ENCODE data around the gene NDUFS3. TPM values are rescaled to one million over a fixed set of nuclear protein-coding genes. Genes with fewer than 3 reads are reported as not detected.
A peak's percentile ranks its signal among the peaks of the same experiment; 100 is the strongest.

NDUFS3 gene
- total and polyA plus RNA-seq, 7 donors, result 74.4 to 323 (median 106) TPM

GRCh38 chr11:47587723-47588326 lies 9.0 kb downstream of the NDUFS3 start:
- Histone ChIP-seq H3K9me3 (no peaks in the 10 kb centered on the region), H3K4me1 (peaks cover 0 to 14% (median 6%) of the 10 kb centered on the region in 4 donors), H3K36me3 (peaks cover 16 to 29% (median 17%) of the 10 kb centered on the region in 4 donors), H3K27me3 (peaks cover 0 to 26% (median 23%) of the 10 kb centered on the region in 3 donors), H3K4me3 (no peak overlapping the region), H3K27ac (peak overlapping the region in 1 of 4 donors; percentile 27)
- TF ChIP-seq CTCF (IDR thresholded peaks at IDR 0.05) (no peak), POLR2AphosphoS5 (IDR thresholded peaks at IDR 0.05) (no peak), POLR2A (IDR thresholded peaks at IDR 0.05) (no peak), EP300 (IDR thresholded peaks at IDR 0.05) (no peak)
- 66 to 77% methylated on average over 14 of the region's 14 CpGs for WGBS, 2 donors
- intact Hi-C loops (cut with DNase I), result no loop called here
- DNase-seq, result peak; percentile 82

- TF ChIP-seq CTCF (IDR thresholded peaks at IDR 0.05) (no peak), POLR2A (IDR thresholded peaks at IDR 0.05) (no peak), EP300 (IDR thresholded peaks at IDR 0.05) (no peak), POLR2AphosphoS5 (IDR thresholded peaks at IDR 0.05) (no peak)
- Histone ChIP-seq H3K4me1 (peaks cover 0 to 25% (median 16%) of the 10 kb centered on the region in 4 donors), H3K27ac (peak overlapping the region in 3 of 4 donors; percentile 29 to 69 (median 51)), H3K9me3 (no peaks in the 10 kb centered on the region), H3K4me3 (peak overlapping the region; percentile 37 to 56 (median 46)), H3K36me3 (peaks cover 5 to 16% (median 6%) of the 10 kb centered on the region in 4 donors), H3K27me3 (peaks cover 11 to 39% (median 36%) of the 10 kb centered on the region in 3 donors)
- 64 to 82% methylated on average over 11 of the region's 11 CpGs for WGBS, 2 donors
- no peak for DNase-seq
- intact Hi-C loops (cut with DNase I), result no loop called here
These were observed 10.2 kb downstream of the NDUFS3 start for GRCh38 chr11:47589118-47589517.

- intact Hi-C loops (cut with DNase I), result no loop called here
- Histone ChIP-seq H3K4me3 (peak overlapping the region; percentile 37 to 56 (median 46)), H3K4me1 (peaks cover 0 to 28% (median 19%) of the 10 kb centered on the region in 4 donors), H3K27ac (peak overlapping the region; percentile 10 to 69 (median 40)), H3K27me3 (peaks cover 15 to 44% (median 40%) of the 10 kb centered on the region in 3 donors), H3K36me3 (peaks cover 0 to 11% (median 4%) of the 10 kb centered on the region in 4 donors), H3K9me3 (no peaks in the 10 kb centered on the region)
- 35 to 63% methylated on average over 51 of the region's 51 CpGs for WGBS, 2 donors
- peak; percentile 79 for DNase-seq
- no peak for TF ChIP-seq POLR2A (IDR thresholded peaks at IDR 0.05)
- no peak for TF ChIP-seq POLR2AphosphoS5 (IDR thresholded peaks at IDR 0.05)
- no peak for TF ChIP-seq EP300 (IDR thresholded peaks at IDR 0.05)
These were observed 10.7 kb downstream of the NDUFS3 start for GRCh38 chr11:47589584-47589976.

- 69% methylated on average over 122 of the region's 122 CpGs for WGBS, 2 donors
- Histone ChIP-seq H3K9me3 (no peaks in the 10 kb centered on the region), H3K27ac (peak overlapping the region; percentile 10 to 69 (median 40)), H3K27me3 (peaks cover 15 to 50% (median 47%) of the 10 kb centered on the region in 3 donors), H3K36me3 (peaks cover 0 to 5% (median 0%) of the 10 kb centered on the region in 4 donors), H3K4me3 (peak overlapping the region; percentile 37 to 56 (median 46)), H3K4me1 (peaks cover 0 to 28% (median 19%) of the 10 kb centered on the region in 4 donors)
- TF ChIP-seq POLR2AphosphoS5 (IDR thresholded peaks at IDR 0.05) (peak in 1 of 4 donors; percentile 51), CTCF (IDR thresholded peaks at IDR 0.05) (no peak)
- DNase-seq, result no peak
- intact Hi-C loops (cut with DNase I), result no loop called here
These were observed 11.3 kb downstream of the NDUFS3 start for GRCh38 chr11:47589977-47590861.

GRCh38 chr11:47591764-47592163 lies 12.9 kb downstream of the NDUFS3 start:
- H3K4me3 ChIP-seq, result no peak overlapping the region
- no peaks in the 10 kb centered on the region for H3K36me3 ChIP-seq
- intact Hi-C loops (cut with DNase I), result no loop called here
- peaks cover 15 to 58% (median 50%) of the 10 kb centered on the region in 3 donors for H3K27me3 ChIP-seq
- H3K4me1 ChIP-seq, result peaks cover 0 to 28% (median 19%) of the 10 kb centered on the region in 4 donors
- H3K27ac ChIP-seq, result no peak overlapping the region
- no peak for DNase-seq
- WGBS, 2 donors, result 27 to 44% methylated on average over 7 of the region's 7 CpGs
- TF ChIP-seq POLR2AphosphoS5 (IDR thresholded peaks at IDR 0.05), result no peak
- TF ChIP-seq CTCF (IDR thresholded peaks at IDR 0.05), result no peak
- no peak for TF ChIP-seq EP300 (IDR thresholded peaks at IDR 0.05)
- no peak for TF ChIP-seq POLR2A (IDR thresholded peaks at IDR 0.05)
- H3K9me3 ChIP-seq, result no peaks in the 10 kb centered on the region
